ENCODE data around the gene TMEM51. TPM values are rescaled to one million over a fixed set of nuclear protein-coding genes. Genes with fewer than 3 reads are reported as not detected.
"Not testable (repeated sequence)": the region's sequence is repeated elsewhere in the genome, so short reads cannot be mapped to it uniquely, and the experiment has no call there.

Gene TMEM51
- total and polyA plus RNA-seq, 4 experiments from 2014 or later: 0.47 to 0.61 TPM; not detected in 2

DNA sequence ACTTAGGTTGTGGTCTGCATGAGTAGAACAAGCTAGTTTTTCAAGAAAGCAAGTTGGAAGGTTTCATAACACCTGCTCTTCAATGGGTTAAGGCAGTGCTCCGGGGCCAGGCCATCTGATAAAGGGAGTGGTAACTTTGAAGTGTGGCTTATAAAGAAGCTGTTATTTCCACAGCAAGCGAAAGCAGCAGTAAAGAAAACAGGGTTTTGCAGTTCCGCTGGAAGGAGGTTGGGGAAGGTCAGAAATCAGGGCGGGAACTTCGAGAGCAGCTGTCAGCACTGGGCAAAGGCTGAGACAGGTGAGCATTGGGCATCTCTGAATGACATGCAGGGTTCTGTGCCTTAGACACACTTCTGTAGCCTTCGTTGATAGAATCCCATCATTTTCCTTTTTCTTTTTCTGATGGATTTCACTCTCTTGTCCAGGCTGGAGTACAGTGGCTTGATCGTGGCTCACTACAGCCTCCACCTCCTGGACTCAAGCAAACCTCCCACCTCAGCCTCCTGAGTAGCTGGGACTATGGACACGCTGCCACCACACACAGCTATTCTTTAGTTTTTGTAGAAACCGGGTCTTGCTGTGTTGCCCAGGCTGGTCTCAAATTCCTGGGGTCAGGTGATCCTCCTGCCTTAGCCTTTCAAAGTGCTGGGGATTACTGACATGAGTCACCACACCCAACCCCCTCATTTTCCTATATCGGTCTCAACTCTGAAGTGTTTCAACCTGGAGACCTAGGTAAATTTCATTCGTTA lies 20.5 kb downstream of the TMEM51 start:
- Histone ChIP-seq H3K4me3 (ENCODE audit: low read length in 2 of 2) (no peak overlapping the region), H3K27me3 (ENCODE audit: insufficient read depth, low read length) (no peaks in the 10 kb centered on the region), H3K36me3 (ENCODE audit: insufficient read depth, low read length) (no peaks in the 10 kb centered on the region), H3K9me3 (ENCODE audit: control insufficient read depth in 1 of 2, low read length in 2 of 2) (no peaks in the 10 kb centered on the region), H3K4me1 (ENCODE audit: insufficient read depth, low read length) (peaks cover 6% of the 10 kb centered on the region), H3K27ac (ENCODE audit: low read depth, low read length) (no peak overlapping the region)
- Mint-ChIP-seq H3K27ac (no peak overlapping the region), H3K27me3 (peaks cover 11 to 44% of the 10 kb centered on the region in 2 donors), H3K36me3 (no peaks in the 10 kb centered on the region), H3K4me3 (no peak overlapping the region), H3K9me3 (peaks cover 0 to 11% (median 0%) of the 10 kb centered on the region in 8 donors), H3K4me1 (peaks cover 0 to 5% (median 0%) of the 10 kb centered on the region in 4 donors)
- CTCF ChIA-PET (ENCODE audit: partially characterized antibody): no interaction called here
- no peak for DNase-seq
- intact Hi-C loops (cut with micrococcal nuclease): no loop called here
- POLR2A ChIA-PET (ENCODE audit: partially characterized antibody): interaction anchor here (0.8 kb wide), 1 partner anchor 10 kb away, joined by 4 read pairs; no protein-coding TSS in a partner anchor

GRCh38 chr1:15174615-15174983 lies 21.1 kb downstream of the TMEM51 start:
- Mint-ChIP-seq H3K27ac (no peak overlapping the region), H3K4me3 (no peak overlapping the region)

GRCh38 chr1:15175324-15176094 lies 22.0 kb downstream of the TMEM51 start:
- H3K27me3 ChIP-seq (ENCODE audit: insufficient read depth, low read length); H3K27ac Mint-ChIP-seq; H3K9me3 ChIP-seq (ENCODE audit: control insufficient read depth in 1 of 2, low read length in 2 of 2); H3K4me1 Mint-ChIP-seq; H3K4me3 ChIP-seq (ENCODE audit: low read length in 2 of 2); H3K36me3 ChIP-seq (ENCODE audit: insufficient read depth, low read length); H3K36me3 Mint-ChIP-seq; H3K4me1 ChIP-seq (ENCODE audit: insufficient read depth, low read length); H3K4me3 Mint-ChIP-seq; intact Hi-C loops (cut with micrococcal nuclease); POLR2A ChIA-PET (ENCODE audit: partially characterized antibody); CTCF ChIA-PET (ENCODE audit: partially characterized antibody); DNase-seq; H3K27ac ChIP-seq (ENCODE audit: low read depth, low read length): not testable (repeated sequence)
- H3K9me3 Mint-ChIP-seq: peaks cover 0 to 11% (median 0%) of the 10 kb centered on the region in 8 donors
- peaks cover 10 to 42% of the 10 kb centered on the region in 2 donors for H3K27me3 Mint-ChIP-seq

More at GRCh38 chr1:15174615-15174983, 21.1 kb downstream of the TMEM51 start:
- Mint-ChIP-seq H3K4me1 (peaks cover 0 to 5% (median 0%) of the 10 kb centered on the region in 4 donors), H3K9me3 (peaks cover 0 to 11% (median 0%) of the 10 kb centered on the region in 8 donors), H3K36me3 (no peaks in the 10 kb centered on the region), H3K27me3 (peaks cover 10 to 42% of the 10 kb centered on the region in 2 donors)
- ChIA-PET POLR2A (ENCODE audit: partially characterized antibody) (no interaction called here), CTCF (ENCODE audit: partially characterized antibody) (no interaction called here)
- Histone ChIP-seq H3K4me3 (ENCODE audit: low read length in 2 of 2) (no peak overlapping the region), H3K27me3 (ENCODE audit: insufficient read depth, low read length) (no peaks in the 10 kb centered on the region), H3K4me1 (ENCODE audit: insufficient read depth, low read length) (peaks cover 6% of the 10 kb centered on the region), H3K27ac (ENCODE audit: low read depth, low read length) (no peak overlapping the region), H3K36me3 (ENCODE audit: insufficient read depth, low read length) (no peaks in the 10 kb centered on the region), H3K9me3 (ENCODE audit: control insufficient read depth in 1 of 2, low read length in 2 of 2) (no peaks in the 10 kb centered on the region)
- intact Hi-C loops (cut with micrococcal nuclease): no loop called here
- DNase-seq: no peak

GRCh38 chr1:15176120-15176519 lies 22.6 kb downstream of the TMEM51 start:
- peaks cover 0 to 11% (median 0%) of the 10 kb centered on the region in 8 donors for H3K9me3 Mint-ChIP-seq
- no peaks in the 10 kb centered on the region for H3K36me3 ChIP-seq (ENCODE audit: insufficient read depth, low read length)
- no peak overlapping the region for H3K4me3 ChIP-seq (ENCODE audit: low read length in 2 of 2)
- DNase-seq: no peak
- peaks cover 10 to 45% of the 10 kb centered on the region in 2 donors for H3K27me3 Mint-ChIP-seq
- peaks cover 6% of the 10 kb centered on the region for H3K4me1 ChIP-seq (ENCODE audit: insufficient read depth, low read length)
- no peak overlapping the region for H3K27ac ChIP-seq (ENCODE audit: low read depth, low read length)
- H3K36me3 Mint-ChIP-seq: no peaks in the 10 kb centered on the region
- H3K27ac Mint-ChIP-seq: no peak overlapping the region
- POLR2A ChIA-PET (ENCODE audit: partially characterized antibody): no interaction called here
- intact Hi-C loops (cut with micrococcal nuclease): no loop called here
- no peaks in the 10 kb centered on the region for H3K9me3 ChIP-seq (ENCODE audit: control insufficient read depth in 1 of 2, low read length in 2 of 2)
- no peak overlapping the region for H3K4me3 Mint-ChIP-seq
- no peaks in the 10 kb centered on the region for H3K27me3 ChIP-seq (ENCODE audit: insufficient read depth, low read length)
- CTCF ChIA-PET (ENCODE audit: partially characterized antibody): no interaction called here
- H3K4me1 Mint-ChIP-seq: peaks cover 0 to 5% (median 0%) of the 10 kb centered on the region in 4 donors

DNA sequence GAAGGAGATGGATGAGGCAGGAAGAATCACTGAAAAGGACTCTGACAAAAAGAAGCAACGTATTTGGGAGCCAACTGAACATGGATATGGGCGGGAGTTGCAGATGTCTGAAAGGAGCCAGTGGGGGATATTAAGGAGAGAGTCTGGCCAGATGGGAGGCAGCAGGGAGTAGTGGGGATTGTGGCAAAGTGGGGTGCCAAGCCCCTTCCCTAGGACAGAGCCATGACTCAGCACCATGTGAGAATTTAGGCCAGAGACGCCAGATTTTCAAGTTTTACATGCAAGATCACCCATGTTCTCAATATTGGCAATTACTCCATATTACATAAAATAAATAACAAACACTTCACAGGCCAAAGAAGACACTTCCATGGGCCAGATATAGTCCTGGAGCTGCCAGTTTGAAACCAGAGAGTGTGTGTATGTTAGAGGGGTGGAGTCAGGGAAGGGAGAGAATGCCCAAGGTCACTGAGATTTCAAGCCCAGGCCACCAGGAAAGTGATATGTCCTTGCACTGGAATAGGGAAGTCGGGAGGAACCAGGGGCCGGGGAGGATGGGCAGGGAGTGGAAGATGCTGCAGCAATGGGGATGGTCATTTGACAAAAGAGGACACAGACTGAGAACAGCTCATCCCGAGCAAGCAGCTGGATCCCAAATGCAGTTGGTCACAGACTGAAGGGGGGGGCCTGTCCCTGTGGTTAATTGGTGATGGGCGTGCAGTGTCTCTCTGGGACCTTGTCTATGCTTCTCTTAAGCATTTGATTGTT lies 23.5 kb downstream of the TMEM51 start:
- no peaks in the 10 kb centered on the region for H3K9me3 ChIP-seq (ENCODE audit: control insufficient read depth in 1 of 2, low read length in 2 of 2)
- Mint-ChIP-seq H3K9me3 (peaks cover 0 to 11% (median 0%) of the 10 kb centered on the region in 8 donors), H3K4me1 (peaks cover 0 to 5% (median 0%) of the 10 kb centered on the region in 4 donors), H3K27me3 (peaks cover 10 to 45% of the 10 kb centered on the region in 2 donors), H3K36me3 (no peaks in the 10 kb centered on the region), H3K4me3 (no peak overlapping the region), H3K27ac (no peak overlapping the region)
- CTCF ChIA-PET (ENCODE audit: partially characterized antibody): interaction anchor here (1.1 kb wide), 1 partner anchor 48 kb away, joined by 3 read pairs; no protein-coding TSS in a partner anchor
- DNase-seq: no peak
- H3K36me3 ChIP-seq (ENCODE audit: insufficient read depth, low read length): no peaks in the 10 kb centered on the region
- H3K4me1 ChIP-seq (ENCODE audit: insufficient read depth, low read length): peaks cover 6% of the 10 kb centered on the region
- POLR2A ChIA-PET (ENCODE audit: partially characterized antibody): no interaction called here
- H3K27ac ChIP-seq (ENCODE audit: low read depth, low read length): no peak overlapping the region
- intact Hi-C loops (cut with micrococcal nuclease): no loop called here
- H3K27me3 ChIP-seq (ENCODE audit: insufficient read depth, low read length): no peaks in the 10 kb centered on the region
- no peak overlapping the region for H3K4me3 ChIP-seq (ENCODE audit: low read length in 2 of 2)

GRCh38 chr1:15177710-15178166 lies 24.2 kb downstream of the TMEM51 start:
- Histone ChIP-seq H3K4me1 (ENCODE audit: insufficient read depth, low read length) (peaks cover 6% of the 10 kb centered on the region), H3K36me3 (ENCODE audit: insufficient read depth, low read length) (no peaks in the 10 kb centered on the region), H3K27me3 (ENCODE audit: insufficient read depth, low read length) (no peaks in the 10 kb centered on the region), H3K27ac (ENCODE audit: low read depth, low read length) (no peak overlapping the region), H3K9me3 (ENCODE audit: control insufficient read depth in 1 of 2, low read length in 2 of 2) (no peaks in the 10 kb centered on the region), H3K4me3 (ENCODE audit: low read length in 2 of 2) (no peak overlapping the region)
- no peak for DNase-seq
- ChIA-PET CTCF (ENCODE audit: partially characterized antibody) (interaction anchor here (1.1 kb wide), 1 partner anchor 49 kb away, joined by 3 read pairs; no protein-coding TSS in a partner anchor), POLR2A (ENCODE audit: partially characterized antibody) (no interaction called here)
- H3K36me3 Mint-ChIP-seq: no peaks in the 10 kb centered on the region
- intact Hi-C loops (cut with micrococcal nuclease): no loop called here
- H3K9me3 Mint-ChIP-seq: peaks cover 0 to 12% (median 0%) of the 10 kb centered on the region in 8 donors
- peaks cover 10 to 45% of the 10 kb centered on the region in 2 donors for H3K27me3 Mint-ChIP-seq
- H3K4me3 Mint-ChIP-seq: no peak overlapping the region
- no peak overlapping the region for H3K27ac Mint-ChIP-seq
- peaks cover 0 to 4% (median 0%) of the 10 kb centered on the region in 4 donors for H3K4me1 Mint-ChIP-seq

Data from CD4-positive, alpha-beta memory T cell (primary cell).